ENCODE data around the gene LIG4. TPM values are rescaled to one million over a fixed set of nuclear protein-coding genes. Genes with fewer than 3 reads are reported as not detected.

Gene LIG4
- total RNA-seq, 1 experiment from 2014 or later = 9.6 TPM

GRCh38 chr13:108210551-108210950, 4.8 kb downstream of the LIG4 start:
- no TSS peak for BruUV-seq (replicated peaks)
- Mint-ChIP-seq H3K27ac (ENCODE audit: unreplicated experiment) (no peak overlapping the region), H3K4me1 (ENCODE audit: low read depth, unreplicated experiment) (peaks cover 7% of the 10 kb centered on the region), H3K36me3 (ENCODE audit: insufficient read depth, unreplicated experiment) (peaks cover 12% of the 10 kb centered on the region), H3K9me3 (ENCODE audit: unreplicated experiment) (no peaks in the 10 kb centered on the region), H3K4me3 (ENCODE audit: unreplicated experiment) (no peak overlapping the region), H3K27me3 (ENCODE audit: insufficient read depth, unreplicated experiment) (no peaks in the 10 kb centered on the region)
- no peak for TF ChIP-seq CTCF (IDR thresholded peaks at IDR 0.05; ENCODE audit: insufficient read depth in 1 of 2, low read depth in 1 of 2, low read length in 1 of 2, severe bottlenecking in 1 of 2, unreplicated experiment in 1 of 2)
- intact Hi-C loops (cut with micrococcal nuclease; ENCODE audit: unreplicated experiment) = no loop called here
- no peaks in the 10 kb centered on the region for H3K36me3 ChIP-seq (ENCODE audit: control insufficient read depth, insufficient read depth, low read length)
- H3K27me3 ChIP-seq (replicated peaks; ENCODE audit: control insufficient read depth, insufficient read depth, low read length) = no peaks in the 10 kb centered on the region
- H3K4me3 ChIP-seq (ENCODE audit: low read depth, low read length) = no peak overlapping the region
- H3K4me1 ChIP-seq = no peaks in the 10 kb centered on the region
- ChIA-PET POLR2A (no interaction called here), CTCF (no interaction called here)
- 0 out of 2 replicates have a peak, but pooled peaks cover 2% of the 10 kb centered on the region for H3K9me3 ChIP-seq
- DNase-seq = no peak

- TF ChIP-seq CTCF (IDR thresholded peaks at IDR 0.05; ENCODE audit: insufficient read depth in 1 of 2, low read depth in 1 of 2, low read length in 1 of 2, severe bottlenecking in 1 of 2, unreplicated experiment in 1 of 2) = no peak
- ChIA-PET CTCF (no interaction called here), POLR2A (no interaction called here)
- H3K27me3 ChIP-seq (replicated peaks; ENCODE audit: control insufficient read depth, insufficient read depth, low read length) = no peaks in the 10 kb centered on the region
- no peaks in the 10 kb centered on the region for H3K9me3 ChIP-seq
- no TSS peak for BruUV-seq (replicated peaks)
- no peak overlapping the region for H3K4me3 Mint-ChIP-seq (ENCODE audit: unreplicated experiment)
- no peaks in the 10 kb centered on the region for H3K4me1 ChIP-seq
- H3K4me1 Mint-ChIP-seq (ENCODE audit: low read depth, unreplicated experiment) = no peaks in the 10 kb centered on the region
- H3K9me3 Mint-ChIP-seq (ENCODE audit: unreplicated experiment) = no peaks in the 10 kb centered on the region
- DNase-seq = no peak
- peaks cover 4% of the 10 kb centered on the region for H3K27me3 Mint-ChIP-seq (ENCODE audit: insufficient read depth, unreplicated experiment)
- no peak overlapping the region for H3K4me3 ChIP-seq (ENCODE audit: low read depth, low read length)
- H3K27ac Mint-ChIP-seq (ENCODE audit: unreplicated experiment) = no peak overlapping the region
- H3K36me3 Mint-ChIP-seq (ENCODE audit: insufficient read depth, unreplicated experiment) = no peaks in the 10 kb centered on the region
- intact Hi-C loops (cut with micrococcal nuclease; ENCODE audit: unreplicated experiment) = no loop called here
- no peaks in the 10 kb centered on the region; the same call in 1 of the 2 replicates for H3K36me3 ChIP-seq (ENCODE audit: control insufficient read depth, insufficient read depth, low read length)
Observed at GRCh38 chr13:108200781-108201398, 14.4 kb downstream of the LIG4 start.

GRCh38 chr13:108195861-108196260, 19.5 kb downstream of the LIG4 start:
- Mint-ChIP-seq H3K36me3 (ENCODE audit: insufficient read depth, unreplicated experiment) (no peaks in the 10 kb centered on the region), H3K9me3 (ENCODE audit: unreplicated experiment) (peaks cover 33% of the 10 kb centered on the region), H3K4me3 (ENCODE audit: unreplicated experiment) (no peak overlapping the region), H3K4me1 (ENCODE audit: low read depth, unreplicated experiment) (peaks cover 13% of the 10 kb centered on the region), H3K27ac (ENCODE audit: unreplicated experiment) (no peak overlapping the region), H3K27me3 (ENCODE audit: insufficient read depth, unreplicated experiment) (no peaks in the 10 kb centered on the region)
- TF ChIP-seq CTCF (IDR thresholded peaks at IDR 0.05; ENCODE audit: insufficient read depth in 1 of 2, low read depth in 1 of 2, low read length in 1 of 2, severe bottlenecking in 1 of 2, unreplicated experiment in 1 of 2) = no peak
- no peak overlapping the region for H3K4me3 ChIP-seq (ENCODE audit: low read depth, low read length)
- no peak for DNase-seq
- intact Hi-C loops (cut with micrococcal nuclease; ENCODE audit: unreplicated experiment) = no loop called here
- no TSS peak for BruUV-seq (replicated peaks)
- H3K4me1 ChIP-seq = 0 out of 2 replicates have a peak, but pooled peaks cover 8% of the 10 kb centered on the region
- POLR2A ChIA-PET = no interaction called here
- H3K27me3 ChIP-seq (replicated peaks; ENCODE audit: control insufficient read depth, insufficient read depth, low read length) = no peaks in the 10 kb centered on the region
- peaks cover 1% of the 10 kb centered on the region for H3K36me3 ChIP-seq (ENCODE audit: control insufficient read depth, insufficient read depth, low read length)
- no peaks in the 10 kb centered on the region; the same call in 1 of the 2 replicates for H3K9me3 ChIP-seq
- CTCF ChIA-PET = no interaction called here

All from Caco-2 (cell line).